Neural cell (in vitro differentiated cells): Measurements from ENCODE around the gene KRTAP3-3.

Experiments
- EP300 ChIP-seq: fragments of 450-650 bp; conservative IDR thresholded peaks from 2 replicates; pipeline ENCODE4 v1.6.1; 2014; ENCODE audit warnings: antibody characterized with exemption, mild to moderate bottlenecking, moderate library complexity; ENCODE audit not compliant: poor library complexity, severe bottlenecking
- EZH2 ChIP-seq: fragments of 200-600, 300-800 bp; shearing (Covaris generic), sonication (generic); IDR thresholded peaks from 2 replicates; pipeline ENCODE4 v1.6.1; 2014; ENCODE audit warnings: antibody characterized with exemption, low read length, borderline replicate concordance, mild to moderate bottlenecking; ENCODE audit not compliant: insufficient read depth, poor library complexity, severe bottlenecking
- REST ChIP-seq: IDR thresholded peaks from 2 replicates; pipeline ENCODE4 v1.6.1; 2012; ENCODE audit warnings: borderline replicate concordance
- TF ChIP-seq, protein P1 (sequence below): fragments of 450-650 bp; IDR thresholded peaks from 2 replicates; pipeline ENCODE4 v1.5.1; 2014; ENCODE audit warnings: antibody characterized with exemption, mild to moderate bottlenecking, moderate library complexity; ENCODE audit not compliant: poor library complexity, severe bottlenecking

GRCh38 chr17:41018541-41018940, 24.6 kb upstream of the KRTAP3-3 start:
- TF ChIP-seq, protein P1, sequence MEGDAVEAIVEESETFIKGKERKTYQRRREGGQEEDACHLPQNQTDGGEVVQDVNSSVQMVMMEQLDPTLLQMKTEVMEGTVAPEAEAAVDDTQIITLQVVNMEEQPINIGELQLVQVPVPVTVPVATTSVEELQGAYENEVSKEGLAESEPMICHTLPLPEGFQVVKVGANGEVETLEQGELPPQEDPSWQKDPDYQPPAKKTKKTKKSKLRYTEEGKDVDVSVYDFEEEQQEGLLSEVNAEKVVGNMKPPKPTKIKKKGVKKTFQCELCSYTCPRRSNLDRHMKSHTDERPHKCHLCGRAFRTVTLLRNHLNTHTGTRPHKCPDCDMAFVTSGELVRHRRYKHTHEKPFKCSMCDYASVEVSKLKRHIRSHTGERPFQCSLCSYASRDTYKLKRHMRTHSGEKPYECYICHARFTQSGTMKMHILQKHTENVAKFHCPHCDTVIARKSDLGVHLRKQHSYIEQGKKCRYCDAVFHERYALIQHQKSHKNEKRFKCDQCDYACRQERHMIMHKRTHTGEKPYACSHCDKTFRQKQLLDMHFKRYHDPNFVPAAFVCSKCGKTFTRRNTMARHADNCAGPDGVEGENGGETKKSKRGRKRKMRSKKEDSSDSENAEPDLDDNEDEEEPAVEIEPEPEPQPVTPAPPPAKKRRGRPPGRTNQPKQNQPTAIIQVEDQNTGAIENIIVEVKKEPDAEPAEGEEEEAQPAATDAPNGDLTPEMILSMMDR, result no peak
- no peak for TF ChIP-seq EZH2
- no peak for TF ChIP-seq REST
- TF ChIP-seq EP300, result no peak
